Cardiac muscle cell (in vitro differentiated cells and primary cell): Measurements from ENCODE around the gene GAL3ST2. TPM values are rescaled to one million over a fixed set of nuclear protein-coding genes. Genes with fewer than 3 reads are reported as not detected.
"Not testable (repeated sequence)": the region's sequence is repeated elsewhere in the genome, so short reads cannot be mapped to it uniquely, and the experiment has no call there.

Experiments used
- DNase-seq, 2 donors: peaks; one replicate each; pipeline versions ENCODE4 v3.0.0 to v3.0.0-alpha.2; 2010 to 2017; ENCODE audit warnings: low read depth in 1 of 2, low spot score in 1 of 2
- H3K27ac ChIP-seq: fragments of 200-600 bp; sonication (generic); 2 replicates; pipeline ENCODE4 v1.5.1; 2016
- H3K27me3 ChIP-seq: fragments of 200-600 bp; sonication (generic); 2 replicates; pipeline ENCODE4 v1.6.0; 2016; ENCODE audit warnings: control low read depth
- H3K36me3 ChIP-seq: fragments of 200-600 bp; sonication (generic); 2 replicates; pipeline ENCODE4 v1.5.1; 2016; ENCODE audit warnings: control low read depth
- H3K4me1 ChIP-seq: fragments of 200-600 bp; sonication (generic); 2 replicates; pipeline ENCODE4 v1.8.1; 2017; ENCODE audit warnings: low read depth, mild to moderate bottlenecking, mixed run types
- H3K4me3 ChIP-seq: fragments of 200-600 bp; sonication (generic); 2 replicates; pipeline ENCODE4 v1.5.1; 2016; ENCODE audit warnings: mild to moderate bottlenecking
- H3K9me3 ChIP-seq: fragments of 200-600 bp; sonication (generic); 2 replicates; pipeline ENCODE4 v1.5.1; 2017; ENCODE audit warnings: low read depth, mild to moderate bottlenecking, control low read depth
- polyA plus RNA-seq: library from polyadenylated mRNA; unstranded; fragments of >200 nt; fragmentation: Nextera tagmentation; extraction: Ambion mirVana; gene quantifications from 2 replicates; pipeline ENCODE4 v1.2.1, GENCODE V29; 2016
- total RNA-seq: library from RNA; depleted of rRNA; stranded (reverse); fragments of >200 nt; gene quantifications from 2 replicates; pipeline ENCODE4 v1.2.3, GENCODE V29; 2016
- TF ChIP-seq, protein P1 (sequence below): IDR thresholded peaks from 2 replicates; pipeline ENCODE4 v1.5.1; 2012; ENCODE audit warnings: low read depth, mild to moderate bottlenecking, low read length

The GAL3ST2 gene
- total and polyA plus RNA-seq, 2 experiments from 2014 or later: 1.2 TPM; not detected in 1

DNA sequence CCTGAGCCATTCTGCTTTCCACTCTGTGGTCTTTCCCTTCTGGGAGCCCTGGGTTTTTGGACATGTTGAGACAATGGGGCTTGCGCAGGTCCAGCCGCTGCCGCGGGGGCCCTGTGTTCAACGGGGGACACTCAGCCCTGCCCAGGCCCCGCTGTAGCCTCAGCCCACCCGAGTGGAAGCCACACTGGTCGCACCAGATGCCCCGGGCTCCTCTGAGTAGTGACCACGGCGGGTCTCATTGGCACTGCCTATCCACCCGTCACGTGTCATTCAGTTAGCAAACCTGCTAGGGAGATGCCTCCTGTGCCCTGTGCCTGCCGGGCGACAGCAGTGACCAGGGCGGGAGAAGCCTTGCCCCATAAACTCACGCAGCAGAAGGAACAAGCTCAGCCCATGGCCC is 23.1 kb upstream of the GAL3ST2 start:
- no peak for DNase-seq
- H3K9me3 ChIP-seq: no peaks in the 10 kb centered on the region
- H3K4me1 ChIP-seq: no peaks in the 10 kb centered on the region
- H3K4me3 ChIP-seq: no peak overlapping the region
- no peak overlapping the region for H3K27ac ChIP-seq
- no peaks in the 10 kb centered on the region for H3K36me3 ChIP-seq
- H3K27me3 ChIP-seq: no peaks in the 10 kb centered on the region
- TF ChIP-seq, protein P1, sequence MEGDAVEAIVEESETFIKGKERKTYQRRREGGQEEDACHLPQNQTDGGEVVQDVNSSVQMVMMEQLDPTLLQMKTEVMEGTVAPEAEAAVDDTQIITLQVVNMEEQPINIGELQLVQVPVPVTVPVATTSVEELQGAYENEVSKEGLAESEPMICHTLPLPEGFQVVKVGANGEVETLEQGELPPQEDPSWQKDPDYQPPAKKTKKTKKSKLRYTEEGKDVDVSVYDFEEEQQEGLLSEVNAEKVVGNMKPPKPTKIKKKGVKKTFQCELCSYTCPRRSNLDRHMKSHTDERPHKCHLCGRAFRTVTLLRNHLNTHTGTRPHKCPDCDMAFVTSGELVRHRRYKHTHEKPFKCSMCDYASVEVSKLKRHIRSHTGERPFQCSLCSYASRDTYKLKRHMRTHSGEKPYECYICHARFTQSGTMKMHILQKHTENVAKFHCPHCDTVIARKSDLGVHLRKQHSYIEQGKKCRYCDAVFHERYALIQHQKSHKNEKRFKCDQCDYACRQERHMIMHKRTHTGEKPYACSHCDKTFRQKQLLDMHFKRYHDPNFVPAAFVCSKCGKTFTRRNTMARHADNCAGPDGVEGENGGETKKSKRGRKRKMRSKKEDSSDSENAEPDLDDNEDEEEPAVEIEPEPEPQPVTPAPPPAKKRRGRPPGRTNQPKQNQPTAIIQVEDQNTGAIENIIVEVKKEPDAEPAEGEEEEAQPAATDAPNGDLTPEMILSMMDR: no peak

DNA sequence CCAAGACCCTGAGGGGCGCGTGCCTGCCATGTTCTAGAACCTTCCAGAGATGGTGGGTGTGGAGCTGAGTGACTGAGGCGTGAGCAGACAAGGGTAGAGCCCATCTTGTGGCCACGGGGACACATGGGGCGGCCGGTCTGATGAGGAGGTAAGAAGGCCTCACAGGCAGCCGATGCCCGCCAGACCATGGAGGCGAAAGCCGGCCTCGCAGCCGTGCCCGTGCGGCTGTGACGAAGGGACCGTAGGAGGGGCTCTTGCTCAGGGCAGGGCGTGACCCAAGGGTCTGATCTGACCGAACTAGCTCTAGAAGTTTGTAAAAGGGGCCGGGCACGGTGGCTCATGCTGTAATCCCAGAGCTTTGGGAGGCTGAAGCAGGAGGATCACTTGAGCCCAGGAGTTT is 22.6 kb upstream of the GAL3ST2 start:
- no peaks in the 10 kb centered on the region for H3K27me3 ChIP-seq
- no peak overlapping the region for H3K4me3 ChIP-seq
- TF ChIP-seq, protein P1: no peak
- H3K4me1 ChIP-seq: peaks cover 3% of the 10 kb centered on the region
- no peaks in the 10 kb centered on the region for H3K9me3 ChIP-seq
- no peak overlapping the region for H3K27ac ChIP-seq
- H3K36me3 ChIP-seq: no peaks in the 10 kb centered on the region
- no peak for DNase-seq

DNA sequence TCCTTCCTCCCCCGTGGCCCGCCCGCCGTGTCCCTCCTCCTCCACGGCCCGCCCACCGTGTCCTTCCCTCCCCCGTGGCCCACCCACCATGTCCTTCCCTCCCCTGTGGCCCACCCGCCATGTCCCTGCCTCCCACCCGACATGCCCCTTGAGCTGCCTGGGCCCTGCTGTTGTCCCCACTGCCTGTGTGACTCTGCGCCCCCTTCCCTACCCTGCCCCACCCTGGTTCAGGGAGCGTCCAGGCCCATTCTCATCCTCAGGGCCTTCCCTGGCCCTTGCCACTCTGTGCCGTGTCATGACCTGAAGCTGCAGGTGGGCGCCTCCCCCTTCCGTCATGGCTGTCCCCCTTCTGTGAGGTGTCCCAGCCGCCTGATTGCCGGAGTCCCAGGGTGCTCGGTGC is 21.5 kb upstream of the GAL3ST2 start:
- no peak for DNase-seq

DNA sequence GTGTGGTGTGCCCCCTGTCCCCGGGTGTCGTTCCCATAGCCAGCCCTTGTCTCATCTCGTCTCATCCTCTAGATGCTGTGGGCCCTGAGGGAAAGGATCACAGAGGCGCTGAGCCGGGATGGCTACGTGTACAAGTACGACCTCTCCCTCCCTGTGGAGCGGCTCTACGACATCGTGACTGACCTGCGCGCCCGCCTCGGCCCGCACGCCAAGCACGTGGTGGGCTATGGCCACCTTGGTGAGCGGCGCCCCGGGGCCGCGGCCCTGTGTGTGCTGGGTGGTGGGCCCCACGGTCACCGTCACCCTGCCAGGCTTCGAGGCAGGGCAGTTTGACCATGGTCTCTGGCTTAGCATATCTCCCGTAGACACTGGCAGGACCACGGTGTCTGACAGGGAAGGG is 20.8 kb upstream of the GAL3ST2 start:
- no peak overlapping the region for H3K4me3 ChIP-seq
- DNase-seq: no peak
- H3K27me3 ChIP-seq: no peaks in the 10 kb centered on the region
- no peaks in the 10 kb centered on the region for H3K36me3 ChIP-seq
- H3K4me1 ChIP-seq: peaks cover 9% of the 10 kb centered on the region
- TF ChIP-seq, protein P1: no peak
- H3K27ac ChIP-seq: no peak overlapping the region
- H3K9me3 ChIP-seq: no peaks in the 10 kb centered on the region

More for the DNA sequence above, 21.5 kb upstream of the GAL3ST2 start:
- Histone ChIP-seq H3K27ac (no peak overlapping the region), H3K36me3 (no peaks in the 10 kb centered on the region), H3K27me3 (no peaks in the 10 kb centered on the region), H3K9me3 (no peaks in the 10 kb centered on the region), H3K4me1 (peaks cover 9% of the 10 kb centered on the region), H3K4me3 (no peak overlapping the region)
- TF ChIP-seq, protein P1: no peak

DNA sequence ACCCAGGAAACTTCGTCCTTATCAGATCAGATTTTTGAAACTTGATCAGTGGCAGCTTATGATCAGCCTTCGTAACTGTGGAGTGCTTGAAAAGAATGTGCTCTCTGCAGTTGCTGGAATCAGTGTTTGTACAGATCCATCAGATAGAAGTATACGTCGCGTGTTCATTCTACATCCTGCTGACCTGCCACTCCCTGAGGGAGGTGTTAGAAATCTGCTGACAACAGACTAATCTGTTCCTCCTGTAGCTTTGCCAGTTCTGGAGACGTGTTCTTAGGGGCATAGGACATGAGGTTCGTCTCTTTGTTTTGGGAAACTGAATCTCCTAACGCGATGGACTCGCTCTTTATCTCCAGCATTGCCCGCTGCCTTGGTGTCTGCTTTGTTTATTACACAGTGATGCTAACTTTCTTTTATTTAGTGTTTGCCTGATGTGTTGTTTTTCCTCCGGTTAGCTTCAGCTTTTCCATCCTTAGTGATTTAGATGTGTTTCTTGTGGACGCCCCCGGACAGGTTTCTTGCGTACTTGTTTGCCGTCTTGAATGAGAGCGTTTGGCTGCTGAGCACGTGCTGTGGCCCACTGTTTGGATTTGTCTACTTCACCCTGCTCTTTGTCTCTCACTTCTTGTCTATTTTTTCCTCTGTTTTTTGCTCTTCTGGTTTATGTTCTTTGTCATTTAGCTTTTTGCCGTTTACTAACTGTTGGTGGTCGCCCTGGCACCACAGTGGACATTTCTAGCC is 17.4 kb upstream of the GAL3ST2 start:
- Histone ChIP-seq H3K9me3 (no peaks in the 10 kb centered on the region), H3K27me3 (no peaks in the 10 kb centered on the region), H3K4me3 (no peak overlapping the region), H3K36me3 (no peaks in the 10 kb centered on the region), H3K4me1 (peaks cover 13% of the 10 kb centered on the region), H3K27ac (peak overlapping the region; percentile 62)
- DNase-seq: no peak
- TF ChIP-seq, protein P1: no peak

DNA sequence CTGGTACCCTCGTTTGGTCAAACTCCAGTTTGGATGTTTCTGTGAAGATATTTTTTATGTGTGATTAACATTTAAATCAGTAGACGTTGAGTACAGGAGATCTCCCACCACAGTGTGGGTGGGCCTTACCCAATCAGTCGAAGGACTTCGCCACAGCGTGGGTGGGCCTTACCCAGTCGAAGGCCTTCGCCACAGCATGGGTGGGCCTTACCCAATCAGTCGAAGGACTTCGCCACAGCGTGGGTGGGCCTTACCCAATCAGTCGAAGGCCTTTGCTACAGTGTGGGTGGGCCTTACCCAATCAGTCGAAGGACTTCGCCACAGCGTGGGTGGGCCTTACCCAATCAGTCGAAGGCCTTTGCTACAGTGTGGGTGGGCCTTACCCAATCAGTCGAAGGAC is 16.7 kb upstream of the GAL3ST2 start:
- peaks cover 19% of the 10 kb centered on the region for H3K4me1 ChIP-seq
- not testable (repeated sequence) for H3K27ac ChIP-seq, DNase-seq, H3K27me3 ChIP-seq, H3K9me3 ChIP-seq, H3K4me3 ChIP-seq, H3K36me3 ChIP-seq
